H1 (cell line): ENCODE measurements around the gene MAVS. TPM values are rescaled to one million over a fixed set of nuclear protein-coding genes. Genes with fewer than 3 reads are reported as not detected.
A peak's percentile ranks its signal among the peaks of the same experiment; 100 is the strongest.

Experiments
- microRNA counts: library from miRNA; unstranded; fragments of <30 nt; microRNA quantifications from one replicate; lab custom pipeline; 2015
- microRNA-seq, 2 experiments: library from miRNA; unstranded; fragments of <30 nt; microRNA quantifications; one replicate each; pipeline versions ENCODE4 to v1.2.0, GENCODE V29; 2016 to 2020; ENCODE audit warnings: borderline microRNAs expressed in 2 of 2, borderline number of aligned reads in 2 of 2, borderline replicate concordance in 1 of 2
- polyA plus RNA-seq, 7 experiments: library from polyadenylated mRNA; depleted of rRNA in 3 of 7; stranded (reverse) in 5 of 7; unstranded in 2 of 7; fragments of >200 nt in 5 of 7; fragments of 200-250 nt in 2 of 7; gene quantifications; 1 replicate in 5 of 7; 2 replicates in 1 of 7; 4 replicates in 1 of 7; pipeline versions ENCODE4 v1.2.1 to v1.2.3, GENCODE V29; 2011 to 2013; ENCODE audit warnings: missing spikeins in 2 of 7, mixed read lengths in 2 of 7
- small RNA-seq: library from polyadenylated mRNA; stranded (forward); fragments of <200 nt; extraction: miRNeasy Mini kit (QIAGEN cat#:217004); gene quantifications from one replicate; pipeline ENCODE3, GENCODE V24; 2013; ENCODE audit not compliant: insufficient read depth
- total RNA-seq: library from RNA; stranded (reverse); fragmentation: NEBNext Ultra II Directional; extraction: Animal tissue kit (Norgen Biotek cat#: 25700); gene quantifications from 2 replicates; pipeline ENCODE4 v1.2.1, GENCODE V29; 2021
- TF ChIP-seq, protein P1 (sequence below): IDR thresholded peaks from 2 replicates; pipeline ENCODE4 v1.6.1; 2011; ENCODE audit warnings: low read depth, mild to moderate bottlenecking, low read length; ENCODE audit not compliant: insufficient read depth

Gene MAVS
- total and polyA plus RNA-seq, 2 of the 8 experiments (the other 6 are each of a cell fraction or from before 2014, with no cell fraction given), result 9.9 to 24.3 TPM

DNA sequence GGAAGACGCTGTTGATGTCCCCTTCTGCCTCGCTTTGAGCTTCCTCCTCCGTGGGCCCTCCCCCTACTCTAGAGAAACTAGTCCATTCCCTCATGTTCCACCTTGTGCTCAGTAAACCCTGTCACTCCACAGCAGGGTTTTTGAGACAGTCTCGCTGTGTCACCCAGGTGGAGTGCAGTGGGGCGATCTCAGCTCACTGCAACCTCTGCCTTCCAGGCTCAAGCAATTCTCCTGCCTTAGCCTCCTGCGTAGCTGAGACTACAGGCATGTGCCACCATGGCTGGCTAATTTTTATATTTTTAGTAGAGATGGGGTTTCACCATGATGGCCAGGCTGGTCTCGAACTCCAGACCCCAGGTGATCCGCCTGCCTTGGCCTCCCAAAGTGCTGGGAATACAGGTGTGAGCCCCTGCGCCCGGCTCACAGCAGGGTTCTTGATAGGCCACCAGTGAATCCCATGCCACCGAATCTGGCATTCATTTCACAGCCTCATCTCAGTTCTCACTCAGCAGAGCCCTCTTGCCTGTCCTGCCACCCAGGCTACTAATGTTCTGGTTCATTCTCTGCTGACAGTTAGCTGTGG, 78.6 kb downstream of the MAVS start (continued):
- TF ChIP-seq, protein P1, sequence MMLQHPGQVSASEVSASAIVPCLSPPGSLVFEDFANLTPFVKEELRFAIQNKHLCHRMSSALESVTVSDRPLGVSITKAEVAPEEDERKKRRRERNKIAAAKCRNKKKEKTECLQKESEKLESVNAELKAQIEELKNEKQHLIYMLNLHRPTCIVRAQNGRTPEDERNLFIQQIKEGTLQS, result no peak
- TF ChIP-seq, all 59 proteins: peak for 0

MicroRNAs within 50 kb of the gene (microRNA counts, 767-probe panel; counts per million panel counts)
- 879 counts per million, percentile 95 among the panel's probes with 10 or more counts for microRNA hsa-miR-103a-3p (lab: Ali Mortazavi, UCI)

Small RNAs within 50 kb of the gene (microRNA-seq; reads per million reads assigned to microRNA genes)
- gene MIR103A2 (0 reads per million in 2 experiments), gene MIR103B2 (0 reads per million in 2 experiments)

Small RNAs within 50 kb of the gene (small RNA-seq; reads per million reads assigned to genes)
- gene MIR103A2, result 375 reads per million, percentile 99 among the genes with 10 or more reads in this experiment

Other genes starting within 250 kb of the MAVS start
- gene GFRA4, start 183.4 kb upstream of the MAVS start, total RNA-seq, result not detected in 2 replicates
- gene GFRA4, start 183.4 kb upstream of the MAVS start, polyA plus RNA-seq (2011; rRNA removed), result 0.05 TPM in 1 of 2 replicates, not detected in the other
- gene ADAM33, start 164.8 kb upstream of the MAVS start, total RNA-seq, result 5.7 and 6.0 TPM in 2 replicates
- 4.2 and 7.0 TPM in 2 replicates for gene ADAM33, start 164.8 kb upstream of the MAVS start, polyA plus RNA-seq (2011; rRNA removed)
- not detected in 2 replicates for gene SIGLEC1, start 134.2 kb upstream of the MAVS start, total RNA-seq
- 0.02 TPM in 2 replicates for gene SIGLEC1, start 134.2 kb upstream of the MAVS start, polyA plus RNA-seq (2011; rRNA removed)
- gene HSPA12B, start 114.1 kb upstream of the MAVS start, total RNA-seq, result 4.3 and 4.9 TPM in 2 replicates
- 2.2 and 3.5 TPM in 2 replicates for gene HSPA12B, start 114.1 kb upstream of the MAVS start, polyA plus RNA-seq (2011; rRNA removed)
- 111 and 117 TPM in 2 replicates for gene ADISSP, start 79.1 kb upstream of the MAVS start, total RNA-seq
- 141 and 202 TPM in 2 replicates for gene ADISSP, start 79.1 kb upstream of the MAVS start, polyA plus RNA-seq (2011; rRNA removed)
- gene SPEF1, start 65.4 kb upstream of the MAVS start, total RNA-seq, result 0.65 and 0.71 TPM in 2 replicates
- 0.50 and 0.51 TPM in 2 replicates for gene SPEF1, start 65.4 kb upstream of the MAVS start, polyA plus RNA-seq (2011; rRNA removed)
- 51.6 and 52.8 TPM in 2 replicates for gene CENPB, start 60.1 kb upstream of the MAVS start, total RNA-seq
- gene CENPB, start 60.1 kb upstream of the MAVS start, polyA plus RNA-seq (2011; rRNA removed), result 17.7 and 25.2 TPM in 2 replicates
- gene CDC25B, start 50.5 kb upstream of the MAVS start, total RNA-seq, result 30.3 and 31.2 TPM in 2 replicates
- gene CDC25B, start 50.5 kb upstream of the MAVS start, polyA plus RNA-seq (2011; rRNA removed), result 21.7 and 32.4 TPM in 2 replicates
- 3.4 and 3.7 TPM in 2 replicates for gene AP5S1, start 26.3 kb upstream of the MAVS start, total RNA-seq
- 3.3 and 4.0 TPM in 2 replicates for gene AP5S1, start 26.3 kb upstream of the MAVS start, polyA plus RNA-seq (2011; rRNA removed)
- gene PANK2, start 42.6 kb downstream of the MAVS start, total RNA-seq, result 57.5 and 62.0 TPM in 2 replicates
- 14.9 and 17.1 TPM in 2 replicates for gene PANK2, start 42.6 kb downstream of the MAVS start, polyA plus RNA-seq (2011; rRNA removed)
- 12.1 and 12.6 TPM in 2 replicates for gene RNF24, start 168.7 kb downstream of the MAVS start, total RNA-seq
- 6.8 and 7.0 TPM in 2 replicates for gene RNF24, start 168.7 kb downstream of the MAVS start, polyA plus RNA-seq (2011; rRNA removed)